ENCODE data around the gene SMARCD2. TPM values are rescaled to one million over a fixed set of nuclear protein-coding genes. Genes with fewer than 3 reads are reported as not detected.

Gene SMARCD2
- total RNA-seq, 1 experiment from 2014 or later = 98.7 TPM

DNA sequence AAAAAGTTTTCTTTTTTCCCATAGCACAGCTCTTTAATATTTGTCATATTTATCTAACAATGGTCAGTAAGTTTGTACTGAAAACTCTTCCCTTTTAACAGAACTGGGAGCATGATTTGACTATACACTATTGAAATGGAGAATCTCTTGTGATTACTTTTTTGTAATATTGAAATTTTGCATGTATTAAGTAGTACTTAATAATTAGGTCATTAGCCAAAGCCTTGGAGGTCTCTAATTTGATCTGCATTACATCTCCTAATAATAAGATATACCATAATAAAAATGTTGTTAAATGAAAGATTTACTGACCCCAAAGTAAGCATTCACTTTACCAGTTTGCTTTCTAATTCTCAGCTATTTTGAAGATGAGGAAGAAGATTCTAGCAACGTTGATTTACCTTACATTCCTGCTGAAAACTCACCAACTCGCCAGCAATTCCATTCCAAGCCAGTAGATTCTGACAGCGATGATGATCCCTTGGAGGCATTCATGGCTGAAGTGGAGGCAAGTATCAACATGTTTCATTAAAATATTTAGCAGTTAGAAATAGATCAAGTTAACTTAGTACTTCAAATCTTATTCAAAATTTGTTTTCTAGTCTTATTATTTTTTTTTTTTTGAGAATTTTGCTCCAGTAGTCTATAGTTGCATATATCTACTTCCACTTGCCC is 50.3 kb downstream of the SMARCD2 start:
- no peaks in the 10 kb centered on the region for H3K9me3 ChIP-seq (ENCODE audit: insufficient read depth, low read depth)
- no peak for DNase-seq
- no peak for TF ChIP-seq EZH2 (IDR thresholded peaks at IDR 0.05; ENCODE audit: low read depth)
- TF ChIP-seq, protein P1, sequence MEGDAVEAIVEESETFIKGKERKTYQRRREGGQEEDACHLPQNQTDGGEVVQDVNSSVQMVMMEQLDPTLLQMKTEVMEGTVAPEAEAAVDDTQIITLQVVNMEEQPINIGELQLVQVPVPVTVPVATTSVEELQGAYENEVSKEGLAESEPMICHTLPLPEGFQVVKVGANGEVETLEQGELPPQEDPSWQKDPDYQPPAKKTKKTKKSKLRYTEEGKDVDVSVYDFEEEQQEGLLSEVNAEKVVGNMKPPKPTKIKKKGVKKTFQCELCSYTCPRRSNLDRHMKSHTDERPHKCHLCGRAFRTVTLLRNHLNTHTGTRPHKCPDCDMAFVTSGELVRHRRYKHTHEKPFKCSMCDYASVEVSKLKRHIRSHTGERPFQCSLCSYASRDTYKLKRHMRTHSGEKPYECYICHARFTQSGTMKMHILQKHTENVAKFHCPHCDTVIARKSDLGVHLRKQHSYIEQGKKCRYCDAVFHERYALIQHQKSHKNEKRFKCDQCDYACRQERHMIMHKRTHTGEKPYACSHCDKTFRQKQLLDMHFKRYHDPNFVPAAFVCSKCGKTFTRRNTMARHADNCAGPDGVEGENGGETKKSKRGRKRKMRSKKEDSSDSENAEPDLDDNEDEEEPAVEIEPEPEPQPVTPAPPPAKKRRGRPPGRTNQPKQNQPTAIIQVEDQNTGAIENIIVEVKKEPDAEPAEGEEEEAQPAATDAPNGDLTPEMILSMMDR (conservative IDR thresholded peaks at IDR 0.05) = no peak
- no peaks in the 10 kb centered on the region for H3K27me3 ChIP-seq (ENCODE audit: insufficient read depth, low read depth)
- intact Hi-C loops (cut with micrococcal nuclease; ENCODE audit: unreplicated experiment) = no loop called here
- BruUV-seq (replicated peaks) = no TSS peak
- no peak overlapping the region for H3K4me3 ChIP-seq
- ChIA-PET CTCF (interaction anchor here (0.7 kb wide), 2 partner anchors 392 to 1271 kb away, joined by 5 read pairs; no protein-coding TSS in a partner anchor), POLR2A (ENCODE audit: unreplicated experiment) (interaction anchor here (0.6 kb wide), 1 partner anchor 36 kb away, joined by 4 read pairs; no protein-coding TSS in a partner anchor)
- H2AFZ ChIP-seq = no peak overlapping the region
- no peak overlapping the region for H3K27ac ChIP-seq
- peaks cover 47% of the 10 kb centered on the region for H4K20me1 ChIP-seq (ENCODE audit: insufficient read depth)
- peaks cover 71% of the 10 kb centered on the region for H3K79me2 ChIP-seq (ENCODE audit: low read depth)
- no peaks in the 10 kb centered on the region for H3K9me2 ChIP-seq (ENCODE audit: insufficient read depth)
- H3K36me3 ChIP-seq (ENCODE audit: low read depth) = peaks cover 63% of the 10 kb centered on the region
- peaks cover under 1% of the 10 kb centered on the region for H3K4me1 ChIP-seq (replicated peaks; ENCODE audit: insufficient read depth)
- H3K4me2 ChIP-seq = no peak overlapping the region
- H3F3A ChIP-seq (ENCODE audit: insufficient read depth, low read depth) = peaks cover 16% of the 10 kb centered on the region; the same call in 1 of the 2 replicates

DNA sequence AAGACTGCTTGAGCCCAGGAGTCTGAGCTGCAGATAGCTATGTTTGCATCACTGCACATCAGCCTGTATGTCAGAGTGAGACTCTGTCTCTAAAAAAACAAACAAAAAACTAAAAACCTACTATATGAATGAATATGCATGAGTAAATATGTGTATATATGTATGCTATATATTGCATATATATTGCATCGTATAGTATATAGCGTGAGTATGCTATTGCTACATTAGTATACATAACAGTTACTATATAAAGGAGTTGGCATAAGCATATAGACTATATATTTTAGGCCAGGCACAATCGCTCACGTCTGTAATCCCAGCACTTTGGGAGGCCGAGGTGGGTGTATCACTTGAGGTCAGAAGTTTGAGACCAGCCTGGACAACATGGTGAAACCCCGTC is 52.4 kb downstream of the SMARCD2 start:
- DNase-seq = no peak
- ChIA-PET POLR2A (ENCODE audit: unreplicated experiment) (interaction anchor here (0.6 kb wide), 1 partner anchor 16 kb away, joined by 3 read pairs; the partner anchor contains the start of gene CCDC47), CTCF (no interaction called here)
- H3K27ac ChIP-seq = no peak overlapping the region
- H3F3A ChIP-seq (ENCODE audit: insufficient read depth, low read depth) = peaks cover 31% of the 10 kb centered on the region
- H3K4me2 ChIP-seq = no peak overlapping the region
- H4K20me1 ChIP-seq (ENCODE audit: insufficient read depth) = peaks cover 38% of the 10 kb centered on the region
- H3K9me3 ChIP-seq (ENCODE audit: insufficient read depth, low read depth) = no peaks in the 10 kb centered on the region
- no peak overlapping the region for H3K4me3 ChIP-seq
- no TSS peak for BruUV-seq (replicated peaks)
- H3K4me1 ChIP-seq (replicated peaks; ENCODE audit: insufficient read depth) = peaks cover 22% of the 10 kb centered on the region
- H3K36me3 ChIP-seq (ENCODE audit: low read depth) = peaks cover 60% of the 10 kb centered on the region
- H2AFZ ChIP-seq = no peak overlapping the region
- peaks cover 86% of the 10 kb centered on the region for H3K79me2 ChIP-seq (ENCODE audit: low read depth)
- no peaks in the 10 kb centered on the region for H3K9me2 ChIP-seq (ENCODE audit: insufficient read depth)
- no peak for TF ChIP-seq EZH2 (IDR thresholded peaks at IDR 0.05; ENCODE audit: low read depth)
- TF ChIP-seq, protein P1 (conservative IDR thresholded peaks at IDR 0.05) = no peak
- intact Hi-C loops (cut with micrococcal nuclease; ENCODE audit: unreplicated experiment) = no loop called here
- no peaks in the 10 kb centered on the region for H3K27me3 ChIP-seq (ENCODE audit: insufficient read depth, low read depth)

DNA sequence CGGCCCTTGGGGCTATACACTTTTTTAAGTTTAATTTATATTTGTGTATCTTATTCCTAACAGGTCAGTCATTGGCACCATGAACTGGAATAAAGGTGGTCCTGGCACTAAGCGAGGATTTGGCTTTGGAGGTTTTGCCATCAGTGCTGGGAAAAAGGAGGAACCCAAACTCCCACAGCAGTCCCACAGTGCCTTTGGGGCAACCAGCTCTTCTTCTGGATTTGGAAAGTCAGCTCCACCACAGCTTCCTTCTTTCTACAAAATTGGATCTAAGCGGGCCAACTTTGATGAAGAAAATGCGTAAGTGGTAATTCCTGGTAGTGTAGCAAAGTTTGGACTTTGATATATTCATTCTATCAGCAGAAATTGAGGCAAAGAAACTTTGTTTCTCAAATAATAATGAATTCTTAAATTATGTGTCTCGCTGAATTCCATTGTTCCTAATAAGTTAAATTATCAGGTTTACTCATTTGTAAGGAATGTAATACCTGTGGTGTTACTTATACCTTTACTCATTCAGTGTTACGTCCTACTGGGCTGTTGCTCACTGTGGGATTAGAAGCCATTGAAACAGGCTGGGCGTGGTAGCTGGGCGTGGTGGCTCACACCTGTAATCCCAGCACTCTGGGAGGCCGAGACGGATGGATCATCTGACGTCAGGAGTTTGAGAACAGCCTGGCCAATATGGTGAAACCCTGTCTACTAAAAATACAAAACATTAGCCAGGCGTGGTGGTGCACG is 55.3 kb downstream of the SMARCD2 start:
- H3K4me2 ChIP-seq = peak overlapping the region; percentile 22; the same call in 1 of the 2 replicates
- no peaks in the 10 kb centered on the region for H3K9me3 ChIP-seq (ENCODE audit: insufficient read depth, low read depth)
- H3K4me3 ChIP-seq = no peak overlapping the region
- ChIA-PET POLR2A (ENCODE audit: unreplicated experiment) (interaction anchor here (0.7 kb wide), 2 partner anchors 17 to 33 kb away, joined by 4 to 8 read pairs; no protein-coding TSS in a partner anchor), CTCF (no interaction called here)
- H3K27ac ChIP-seq = peak overlapping the region; percentile 83
- BruUV-seq (replicated peaks) = TSS peak; percentile 33
- DNase-seq = peak; percentile 56 to 85
- H3K36me3 ChIP-seq (ENCODE audit: low read depth) = peaks cover 45% of the 10 kb centered on the region
- H3K79me2 ChIP-seq (ENCODE audit: low read depth) = peaks cover 98% of the 10 kb centered on the region
- peaks cover 56% of the 10 kb centered on the region for H4K20me1 ChIP-seq (ENCODE audit: insufficient read depth)
- no peak overlapping the region for H2AFZ ChIP-seq
- TF ChIP-seq EZH2 (IDR thresholded peaks at IDR 0.05; ENCODE audit: low read depth) = no peak
- TF ChIP-seq, protein P1 (conservative IDR thresholded peaks at IDR 0.05) = no peak
- intact Hi-C loops (cut with micrococcal nuclease; ENCODE audit: unreplicated experiment) = no loop called here
- H3K9me2 ChIP-seq (ENCODE audit: insufficient read depth) = no peaks in the 10 kb centered on the region
- peaks cover 54% of the 10 kb centered on the region for H3F3A ChIP-seq (ENCODE audit: insufficient read depth, low read depth)
- H3K4me1 ChIP-seq (replicated peaks; ENCODE audit: insufficient read depth) = peaks cover 44% of the 10 kb centered on the region
- no peaks in the 10 kb centered on the region for H3K27me3 ChIP-seq (ENCODE audit: insufficient read depth, low read depth)
